GM12875 (cell line): Measurements from ENCODE around the gene B4GAT1.

ENCODE experiments used
- H3K4me3 ChIP-seq: one replicate; pipeline ENCODE4 v1.5.1; 2011; ENCODE audit warnings: low read depth, low read length, control low read depth
- TF ChIP-seq, protein P1 (sequence below): IDR thresholded peaks from 2 replicates; pipeline ENCODE4 v1.5.1; 2011; ENCODE audit warnings: low read depth, mild to moderate bottlenecking, control low read depth, inconsistent platforms, low read length, moderate library complexity, borderline replicate concordance; ENCODE audit not compliant: insufficient read depth

B4GAT1 gene

DNA sequence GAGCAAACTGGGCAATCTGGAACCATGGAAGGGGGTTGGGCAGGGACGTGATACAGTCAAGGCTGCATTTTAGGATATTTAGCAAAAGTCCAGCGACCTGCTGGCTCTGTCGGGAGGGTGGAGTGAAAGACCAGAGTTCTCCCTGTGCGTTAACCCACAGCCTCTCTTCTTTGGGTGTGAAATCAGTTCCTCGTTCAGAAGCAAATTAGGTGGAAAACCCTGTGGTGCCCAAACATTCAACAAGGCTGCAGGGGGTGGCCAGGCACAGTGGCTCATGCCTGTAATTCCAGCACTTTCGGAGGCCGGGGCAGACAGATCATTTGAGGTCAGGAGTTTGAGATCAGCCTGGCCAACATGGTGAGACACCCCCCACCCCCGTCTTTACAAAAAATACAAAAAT lies 49.8 kb downstream of the B4GAT1 start:
- TF ChIP-seq, protein P1, sequence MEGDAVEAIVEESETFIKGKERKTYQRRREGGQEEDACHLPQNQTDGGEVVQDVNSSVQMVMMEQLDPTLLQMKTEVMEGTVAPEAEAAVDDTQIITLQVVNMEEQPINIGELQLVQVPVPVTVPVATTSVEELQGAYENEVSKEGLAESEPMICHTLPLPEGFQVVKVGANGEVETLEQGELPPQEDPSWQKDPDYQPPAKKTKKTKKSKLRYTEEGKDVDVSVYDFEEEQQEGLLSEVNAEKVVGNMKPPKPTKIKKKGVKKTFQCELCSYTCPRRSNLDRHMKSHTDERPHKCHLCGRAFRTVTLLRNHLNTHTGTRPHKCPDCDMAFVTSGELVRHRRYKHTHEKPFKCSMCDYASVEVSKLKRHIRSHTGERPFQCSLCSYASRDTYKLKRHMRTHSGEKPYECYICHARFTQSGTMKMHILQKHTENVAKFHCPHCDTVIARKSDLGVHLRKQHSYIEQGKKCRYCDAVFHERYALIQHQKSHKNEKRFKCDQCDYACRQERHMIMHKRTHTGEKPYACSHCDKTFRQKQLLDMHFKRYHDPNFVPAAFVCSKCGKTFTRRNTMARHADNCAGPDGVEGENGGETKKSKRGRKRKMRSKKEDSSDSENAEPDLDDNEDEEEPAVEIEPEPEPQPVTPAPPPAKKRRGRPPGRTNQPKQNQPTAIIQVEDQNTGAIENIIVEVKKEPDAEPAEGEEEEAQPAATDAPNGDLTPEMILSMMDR: no peak
- no peak overlapping the region for H3K4me3 ChIP-seq
